Measurements from ENCODE around the gene GP1BB.
"Not testable (repeated sequence)": the region's sequence is repeated elsewhere in the genome, so short reads cannot be mapped to it uniquely, and the experiment has no call there.

The GP1BB gene

DNA sequence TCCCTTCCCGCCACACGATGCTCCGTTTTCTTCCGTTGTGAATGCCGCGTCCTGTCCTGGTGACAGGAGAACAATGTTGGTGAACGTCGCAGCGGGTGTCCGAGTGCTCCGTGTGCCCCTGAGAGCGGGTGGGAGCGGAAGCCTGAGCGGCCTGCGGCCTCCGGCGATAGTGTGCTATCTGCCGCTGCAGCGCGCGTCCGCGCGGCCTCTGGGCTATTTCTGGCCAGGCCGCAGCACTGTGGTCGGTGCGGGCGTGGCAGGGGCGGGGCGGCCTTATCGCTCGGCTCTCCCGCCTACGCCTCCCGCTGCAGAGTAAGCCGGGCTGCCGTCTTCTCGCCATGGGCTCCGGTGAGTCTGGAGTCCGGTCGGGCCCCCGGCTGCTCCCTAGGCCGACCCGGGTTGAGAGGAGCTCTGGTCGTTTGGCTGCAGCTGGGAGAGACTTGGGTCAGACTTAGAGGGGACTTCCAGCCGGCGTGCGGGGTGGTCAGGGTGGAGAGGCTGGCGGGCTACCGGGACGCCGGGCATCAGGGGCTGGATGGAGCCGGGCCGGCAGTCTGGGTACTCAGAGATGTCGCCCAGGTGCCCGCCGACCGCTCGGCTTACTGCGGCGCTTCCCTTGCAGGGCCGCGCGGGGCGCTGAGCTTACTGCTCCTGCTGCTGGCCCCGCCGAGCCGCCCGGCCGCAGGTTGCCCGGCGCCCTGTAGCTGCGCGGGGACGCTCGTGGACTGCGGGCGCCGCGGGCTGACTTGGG, at the start of gene GP1BB:
Gene GP1BB (plus strand): TSS at position 308 of the 751 bp plus-strand sequence. CDS start 31 bp downstream, at position 339.
- DNase-seq, result peak; percentile 55

GRCh38 chr22:19673660-19674059, 49.7 kb upstream of the GP1BB start:
- no peak for DNase-seq

- no peak for DNase-seq
Observed at GRCh38 chr22:19674129-19674928, 49.0 kb upstream of the GP1BB start.

DNA sequence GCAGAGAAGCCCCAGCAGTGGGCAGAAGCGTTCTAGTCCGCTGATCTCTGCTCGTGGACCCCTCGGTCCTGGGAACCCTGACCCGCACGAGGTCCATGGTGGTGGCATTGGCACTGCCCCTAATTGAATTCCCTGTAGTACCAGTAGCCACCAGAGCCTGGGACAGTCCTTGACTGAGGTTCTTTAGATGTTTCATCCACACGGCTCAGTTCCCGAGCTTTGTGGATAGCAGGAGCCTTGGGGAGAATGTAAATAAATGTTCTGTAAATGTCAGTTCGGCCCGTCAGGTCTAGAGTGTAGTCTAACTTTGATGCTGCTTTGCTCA, 48.4 kb upstream of the GP1BB start:
- no peak for DNase-seq

- DNase-seq, result no peak
Observed at GRCh38 chr22:19675428-19675827, 47.9 kb upstream of the GP1BB start.

DNA sequence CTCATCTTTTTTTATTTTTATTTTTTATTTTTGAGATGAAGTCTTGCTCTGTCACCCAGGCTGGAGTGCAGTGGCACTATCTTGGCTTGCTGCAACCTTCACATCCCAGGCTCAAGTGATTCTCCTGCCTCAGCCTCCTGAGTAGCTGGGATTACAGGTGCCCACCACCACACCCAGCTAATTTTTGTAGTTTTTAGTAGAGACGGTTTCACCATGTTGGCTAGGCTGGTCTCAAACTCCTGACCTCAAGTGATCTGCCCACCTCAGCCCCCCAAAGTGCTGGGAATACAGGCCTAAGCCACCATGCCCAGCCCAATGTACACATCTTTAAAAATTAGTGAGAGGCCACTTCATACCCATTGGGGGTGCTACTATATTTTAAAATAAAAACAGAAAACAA, 46.9 kb upstream of the GP1BB start:
- not testable (repeated sequence) for DNase-seq

DNA sequence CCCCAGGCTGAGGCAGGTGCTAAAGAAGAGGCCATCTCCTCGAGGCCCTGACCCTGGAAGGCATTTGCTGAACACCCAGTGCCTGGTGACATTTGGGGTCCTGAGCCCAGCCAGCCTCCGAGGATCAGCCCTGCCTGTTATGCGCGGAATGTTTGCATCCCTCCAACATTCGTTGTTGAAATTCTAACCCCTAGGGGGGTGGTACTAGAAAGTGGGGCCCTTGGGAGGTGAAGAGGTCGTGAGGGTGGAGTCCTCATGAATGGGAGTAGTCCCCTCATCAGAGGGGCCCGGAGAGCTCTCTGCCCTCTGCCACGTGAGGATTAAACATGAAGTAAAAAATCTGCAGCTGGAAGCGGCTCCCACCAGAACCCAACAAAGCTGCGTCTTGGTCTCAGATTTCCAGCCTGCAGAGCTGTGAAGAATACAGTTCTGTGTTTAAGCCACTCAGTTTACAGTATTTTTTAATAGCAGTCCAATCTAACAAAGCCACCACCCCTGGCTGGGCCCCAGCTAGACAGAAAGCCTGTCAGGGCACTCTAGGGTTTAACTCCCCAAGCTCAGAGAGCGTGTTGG, 44.3 kb upstream of the GP1BB start:
- no peak for DNase-seq

DNA sequence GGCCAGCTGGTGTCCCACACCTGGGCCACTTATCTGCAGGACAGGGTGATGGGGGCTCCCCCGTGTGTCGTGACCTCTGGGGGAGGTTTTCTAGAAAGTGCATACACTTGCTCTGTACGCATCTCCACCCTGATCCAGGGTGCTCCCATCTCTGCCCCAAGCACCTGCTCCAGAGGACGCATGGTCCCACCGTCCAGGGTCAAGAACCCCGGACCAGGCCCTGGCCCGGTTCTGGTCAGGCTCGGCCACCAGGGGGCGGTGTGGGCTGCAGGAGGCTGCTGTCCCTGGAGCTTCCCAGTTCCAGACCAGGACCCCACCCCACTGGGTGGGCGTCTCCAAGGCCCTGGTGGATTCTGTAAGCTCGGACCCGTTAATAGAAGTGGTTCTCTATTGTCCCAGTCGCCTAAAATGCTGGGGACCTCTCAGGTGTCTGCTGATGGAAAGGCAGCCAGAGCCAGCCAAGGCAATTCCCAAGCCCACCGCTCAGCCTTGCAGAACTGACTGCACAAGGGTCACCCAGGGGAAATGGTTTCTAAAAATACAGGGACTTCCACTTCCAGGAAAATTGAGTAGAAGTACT, 43.7 kb upstream of the GP1BB start:
- DNase-seq, result peak; percentile 73

- DNase-seq, result no peak
Observed at GRCh38 chr22:19680287-19680881, 43.0 kb upstream of the GP1BB start.

DNA sequence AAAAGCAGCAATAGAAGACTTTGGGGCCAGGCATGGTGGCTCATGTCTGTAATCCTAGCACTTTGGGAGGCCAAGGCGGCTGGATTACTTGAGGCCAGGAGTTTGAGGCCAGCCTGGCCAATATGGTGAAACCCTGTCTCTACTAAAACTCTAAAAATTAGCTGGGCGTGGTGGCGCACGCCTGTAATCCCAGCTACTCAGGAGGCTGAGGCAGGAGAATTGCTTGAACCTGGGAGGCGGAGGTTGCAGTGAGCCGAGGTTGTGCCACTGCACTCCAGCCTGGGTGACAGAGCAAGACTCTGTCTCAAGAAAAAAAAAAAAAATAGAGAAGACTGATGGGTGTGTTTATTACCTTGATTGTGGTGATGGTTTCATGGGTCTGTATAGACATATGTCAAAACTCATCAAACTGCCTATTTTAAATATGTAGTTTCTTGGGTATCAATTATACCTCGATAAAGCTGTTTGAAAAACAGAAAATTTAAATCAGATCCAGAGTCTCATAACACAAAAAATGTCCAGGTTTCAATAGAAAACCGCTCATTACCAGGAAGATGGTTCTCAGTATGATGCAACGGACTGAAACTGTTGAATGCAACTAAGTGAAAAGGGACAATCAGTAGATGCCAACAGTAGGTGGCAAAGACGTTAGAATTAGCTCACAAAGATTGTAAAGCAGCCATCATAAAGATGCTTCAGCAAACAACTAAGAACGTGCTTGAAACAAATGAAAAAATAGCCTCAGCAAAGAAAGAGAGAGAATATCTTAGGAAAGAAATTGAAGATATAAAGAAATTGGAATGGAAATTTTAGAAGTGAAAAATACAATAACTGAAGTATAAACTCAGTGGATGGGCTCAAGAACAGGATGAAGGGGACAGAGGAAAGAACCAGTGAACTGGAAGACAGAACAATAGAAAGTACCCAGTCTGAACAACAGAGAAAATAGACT, 42.2 kb upstream of the GP1BB start:
- no peak for DNase-seq

GRCh38 chr22:19681863-19682245, 41.5 kb upstream of the GP1BB start:
- no peak for DNase-seq

DNA sequence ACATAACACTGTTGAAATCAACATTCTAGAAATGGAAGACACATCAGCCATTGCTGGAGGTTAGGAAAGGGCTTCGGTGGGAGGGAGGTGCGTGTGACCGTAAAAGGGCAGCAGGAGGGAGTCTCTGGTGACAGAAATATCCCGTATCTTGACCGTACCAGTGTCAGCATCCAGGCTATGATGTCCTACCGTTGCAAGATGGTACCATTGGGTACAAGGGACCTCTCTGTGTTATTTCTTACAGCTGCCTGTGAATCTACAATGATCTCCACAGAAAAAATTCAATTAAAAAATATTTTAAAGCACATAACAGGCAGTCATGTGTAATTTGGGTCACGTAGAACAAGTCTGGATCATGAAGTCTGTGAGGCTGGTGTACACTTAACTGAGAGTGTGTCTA, 36.4 kb upstream of the GP1BB start:
- DNase-seq, result no peak

DNA sequence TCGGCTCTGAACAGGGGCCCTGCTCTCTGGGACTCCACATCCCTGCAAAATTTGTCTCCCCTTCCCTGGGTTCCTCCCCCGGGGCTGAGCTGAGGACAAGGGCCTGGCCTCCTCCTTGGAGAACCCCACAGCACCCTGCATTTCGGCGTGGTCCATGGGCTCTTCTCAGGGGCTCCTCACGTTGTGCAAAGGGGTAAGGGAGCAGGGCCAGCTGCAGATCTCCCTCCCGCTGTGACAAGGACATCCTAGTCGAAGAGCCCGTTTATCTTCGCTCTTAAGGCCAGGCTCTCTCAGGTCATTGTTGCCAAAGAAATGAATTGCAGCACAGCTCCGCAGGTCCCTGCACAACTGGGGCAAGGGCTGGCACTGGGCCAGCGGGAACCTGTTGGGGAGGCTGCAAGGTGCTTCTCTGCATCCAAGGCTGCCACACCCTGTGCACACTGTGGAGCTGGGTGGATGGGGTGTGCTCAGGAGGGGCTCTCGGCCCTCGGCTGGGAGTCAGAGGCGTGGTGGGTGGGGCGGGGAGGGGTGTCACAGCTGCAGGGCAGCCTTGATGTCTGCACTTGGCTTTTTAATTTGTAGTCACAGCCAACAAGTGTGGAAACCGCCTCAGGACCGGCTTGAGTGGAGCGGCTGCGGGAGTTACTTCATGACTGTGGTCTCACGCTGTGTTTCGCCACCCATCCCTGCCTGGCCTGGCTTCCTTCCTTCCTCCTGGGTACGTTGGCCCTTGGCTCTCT, 35.6 kb upstream of the GP1BB start:
- no peak for DNase-seq

GRCh38 chr22:19688301-19689290, 34.7 kb upstream of the GP1BB start:
- DNase-seq, result no peak

DNA sequence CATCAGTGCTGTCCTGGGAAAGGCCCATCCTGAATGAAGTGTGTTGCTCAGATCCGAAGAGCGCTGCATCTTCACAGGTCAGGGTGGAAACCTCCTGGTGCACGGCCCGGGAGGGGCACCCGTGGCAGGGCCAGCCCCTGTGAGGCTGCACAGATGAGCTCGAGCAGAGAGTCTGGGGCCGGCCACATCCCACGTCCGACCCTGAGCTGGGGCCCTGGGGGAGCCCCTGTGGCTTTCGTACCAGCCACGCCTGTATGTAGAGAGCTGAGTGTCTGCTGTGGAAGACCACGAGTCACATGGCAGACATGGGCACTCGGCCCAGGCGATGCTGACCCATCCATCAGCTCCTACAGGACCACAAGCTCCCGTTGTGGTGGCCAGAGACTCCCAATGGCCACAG, 33.9 kb upstream of the GP1BB start:
- DNase-seq, result no peak

DNA sequence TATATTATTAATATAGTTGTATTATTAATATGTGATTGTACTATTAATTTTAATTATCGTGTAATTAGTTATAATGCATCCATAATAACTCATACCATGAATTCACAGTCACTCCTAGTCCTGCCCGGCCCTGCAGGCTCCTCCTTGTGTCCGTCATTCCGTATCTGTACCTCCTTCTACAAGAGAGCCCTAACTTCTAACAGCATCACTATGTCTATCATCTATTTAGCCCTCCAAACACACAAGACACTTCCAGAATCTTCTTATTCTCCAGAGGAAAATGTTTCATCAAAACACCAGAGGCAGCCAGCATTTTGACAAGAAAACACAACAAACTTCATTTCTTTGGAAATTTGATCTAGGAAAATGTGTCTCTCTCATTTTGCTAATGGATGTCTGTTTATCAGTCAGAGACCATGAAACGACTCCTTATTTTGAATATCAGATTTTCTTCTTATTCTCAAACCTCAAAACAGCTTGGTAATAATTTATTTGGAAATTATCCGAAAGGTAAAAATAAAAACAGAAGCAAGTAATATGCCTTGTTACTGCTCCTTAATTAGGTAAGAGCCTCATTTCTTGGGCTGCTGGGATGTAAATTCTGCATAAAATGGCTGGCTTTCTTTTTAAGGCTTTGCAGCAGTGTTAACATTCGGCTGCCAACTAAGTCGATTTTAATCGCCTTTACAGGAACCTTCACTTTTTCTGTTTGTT, 32.2 kb upstream of the GP1BB start:
- no peak for DNase-seq

DNA sequence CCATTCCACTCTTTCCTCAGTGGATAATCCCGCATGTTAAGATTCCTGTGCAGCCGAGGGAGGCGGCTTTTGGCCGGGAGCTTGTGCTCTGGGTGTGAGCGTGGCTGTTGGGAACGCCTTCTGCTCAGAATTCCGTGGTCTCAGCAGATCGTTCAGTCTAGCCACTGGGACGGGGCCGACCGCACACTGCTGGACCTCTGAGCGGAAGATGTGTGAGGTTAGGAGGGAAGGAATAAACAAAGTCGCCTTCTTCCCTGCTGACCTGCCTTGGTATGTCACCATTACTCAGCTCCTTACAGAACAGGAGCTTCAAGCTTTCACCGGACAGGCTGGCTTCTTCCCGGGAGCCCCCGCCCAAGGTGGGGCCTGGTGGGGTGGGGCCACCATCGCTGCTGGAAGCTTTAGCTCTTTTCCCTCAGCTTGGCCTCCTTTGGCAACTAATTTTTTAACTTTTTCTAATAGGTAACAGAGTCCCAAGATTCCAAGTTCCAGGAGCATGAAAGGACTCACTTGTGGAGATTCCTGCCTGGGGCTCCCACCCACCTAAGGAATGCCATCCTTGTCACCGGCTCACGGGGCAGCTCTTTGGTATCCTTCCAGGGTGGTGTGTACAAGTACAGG, 31.5 kb upstream of the GP1BB start:
- peak; percentile 84 for DNase-seq

GRCh38 chr22:19693581-19693980, 29.8 kb upstream of the GP1BB start:
- no peak for DNase-seq
